ENCODE data around the gene ACYP1.

The ACYP1 gene

DNA sequence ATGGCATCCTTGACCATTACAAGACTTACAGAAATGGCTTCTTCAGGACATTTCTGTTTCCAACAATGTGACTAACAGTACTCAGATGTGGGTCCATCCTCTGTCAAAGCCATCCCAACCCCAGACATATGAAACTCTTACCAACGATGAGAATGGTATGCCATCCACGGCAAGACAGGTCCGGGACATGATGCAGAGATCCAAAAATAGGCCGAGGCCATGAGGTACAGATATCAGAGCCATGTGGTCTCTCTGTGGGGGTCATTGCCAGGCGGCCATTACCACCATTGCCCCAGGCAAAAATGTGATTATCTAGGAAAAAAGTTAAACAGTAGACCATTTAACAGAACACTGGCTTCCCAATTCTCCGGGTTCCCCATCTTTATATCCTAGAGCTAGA is 33.1 kb upstream of the ACYP1 start:
- Histone ChIP-seq H4K20me1 (ENCODE audit: insufficient read depth, low read length, poor library complexity, severe bottlenecking) (no peaks in the 10 kb centered on the region), H3F3A (ENCODE audit: low read depth) (no peaks in the 10 kb centered on the region), H3K4me1 (ENCODE audit: insufficient read depth, low read length, poor library complexity, severe bottlenecking) (no peaks in the 10 kb centered on the region), H3K79me2 (ENCODE audit: insufficient read depth, low read length) (no peaks in the 10 kb centered on the region), H3K9me2 (replicated peaks; ENCODE audit: low read depth, low read length) (no peaks in the 10 kb centered on the region), H3K27me3 (ENCODE audit: insufficient read depth, low read length, poor library complexity, severe bottlenecking) (no peaks in the 10 kb centered on the region), H3K9ac (ENCODE audit: low read depth, low read length, poor library complexity, severe bottlenecking) (no peak overlapping the region), H3K36me3 (ENCODE audit: insufficient read depth, low read length) (peaks cover 44% of the 10 kb centered on the region; the same call in 1 of the 2 replicates), H3K9me3 (ENCODE audit: insufficient read depth, low read depth, low read length) (no peaks in the 10 kb centered on the region), H3K4me2 (ENCODE audit: low read depth, low read length, poor library complexity, severe bottlenecking) (no peak overlapping the region), H2AFZ (ENCODE audit: low read length) (no peak overlapping the region), H3K4me3 (ENCODE audit: low read length, poor library complexity, severe bottlenecking) (no peak overlapping the region)
- TF ChIP-seq, protein P1, sequence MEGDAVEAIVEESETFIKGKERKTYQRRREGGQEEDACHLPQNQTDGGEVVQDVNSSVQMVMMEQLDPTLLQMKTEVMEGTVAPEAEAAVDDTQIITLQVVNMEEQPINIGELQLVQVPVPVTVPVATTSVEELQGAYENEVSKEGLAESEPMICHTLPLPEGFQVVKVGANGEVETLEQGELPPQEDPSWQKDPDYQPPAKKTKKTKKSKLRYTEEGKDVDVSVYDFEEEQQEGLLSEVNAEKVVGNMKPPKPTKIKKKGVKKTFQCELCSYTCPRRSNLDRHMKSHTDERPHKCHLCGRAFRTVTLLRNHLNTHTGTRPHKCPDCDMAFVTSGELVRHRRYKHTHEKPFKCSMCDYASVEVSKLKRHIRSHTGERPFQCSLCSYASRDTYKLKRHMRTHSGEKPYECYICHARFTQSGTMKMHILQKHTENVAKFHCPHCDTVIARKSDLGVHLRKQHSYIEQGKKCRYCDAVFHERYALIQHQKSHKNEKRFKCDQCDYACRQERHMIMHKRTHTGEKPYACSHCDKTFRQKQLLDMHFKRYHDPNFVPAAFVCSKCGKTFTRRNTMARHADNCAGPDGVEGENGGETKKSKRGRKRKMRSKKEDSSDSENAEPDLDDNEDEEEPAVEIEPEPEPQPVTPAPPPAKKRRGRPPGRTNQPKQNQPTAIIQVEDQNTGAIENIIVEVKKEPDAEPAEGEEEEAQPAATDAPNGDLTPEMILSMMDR (conservative IDR thresholded peaks at IDR 0.05; ENCODE audit: low read length) = no peak
- TF ChIP-seq EZH2phosphoT487 (IDR thresholded peaks at IDR 0.05; ENCODE audit: borderline replicate concordance) = no peak

- Histone ChIP-seq H3K9me3 (ENCODE audit: insufficient read depth, low read depth, low read length) (no peaks in the 10 kb centered on the region), H3K27me3 (ENCODE audit: insufficient read depth, low read length, poor library complexity, severe bottlenecking) (no peaks in the 10 kb centered on the region), H3K79me2 (ENCODE audit: insufficient read depth, low read length) (no peaks in the 10 kb centered on the region), H3K36me3 (ENCODE audit: insufficient read depth, low read length) (peaks cover 40% of the 10 kb centered on the region; the same call in 1 of the 2 replicates), H3F3A (ENCODE audit: low read depth) (no peaks in the 10 kb centered on the region), H3K4me1 (ENCODE audit: insufficient read depth, low read length, poor library complexity, severe bottlenecking) (no peaks in the 10 kb centered on the region), H2AFZ (ENCODE audit: low read length) (no peak overlapping the region), H3K4me2 (ENCODE audit: low read depth, low read length, poor library complexity, severe bottlenecking) (no peak overlapping the region), H4K20me1 (ENCODE audit: insufficient read depth, low read length, poor library complexity, severe bottlenecking) (no peaks in the 10 kb centered on the region), H3K9me2 (replicated peaks; ENCODE audit: low read depth, low read length) (no peaks in the 10 kb centered on the region), H3K9ac (ENCODE audit: low read depth, low read length, poor library complexity, severe bottlenecking) (no peak overlapping the region), H3K4me3 (ENCODE audit: low read length, poor library complexity, severe bottlenecking) (no peak overlapping the region)
- TF ChIP-seq, protein P1 (conservative IDR thresholded peaks at IDR 0.05; ENCODE audit: low read length) = no peak
- TF ChIP-seq EZH2phosphoT487 (IDR thresholded peaks at IDR 0.05; ENCODE audit: borderline replicate concordance) = no peak
These were observed 31.9 kb upstream of the ACYP1 start for GRCh38 chr14:75095690-75096089.

- Histone ChIP-seq H3K9ac (ENCODE audit: low read depth, low read length, poor library complexity, severe bottlenecking) (no peak overlapping the region), H3K4me1 (ENCODE audit: insufficient read depth, low read length, poor library complexity, severe bottlenecking) (no peaks in the 10 kb centered on the region), H3K79me2 (ENCODE audit: insufficient read depth, low read length) (no peaks in the 10 kb centered on the region), H3K4me2 (ENCODE audit: low read depth, low read length, poor library complexity, severe bottlenecking) (no peak overlapping the region), H4K20me1 (ENCODE audit: insufficient read depth, low read length, poor library complexity, severe bottlenecking) (no peaks in the 10 kb centered on the region), H3K9me3 (ENCODE audit: insufficient read depth, low read depth, low read length) (no peaks in the 10 kb centered on the region), H3F3A (ENCODE audit: low read depth) (no peaks in the 10 kb centered on the region), H3K4me3 (ENCODE audit: low read length, poor library complexity, severe bottlenecking) (no peak overlapping the region), H3K27me3 (ENCODE audit: insufficient read depth, low read length, poor library complexity, severe bottlenecking) (no peaks in the 10 kb centered on the region), H3K36me3 (ENCODE audit: insufficient read depth, low read length) (peaks cover 39% of the 10 kb centered on the region; the same call in 1 of the 2 replicates), H2AFZ (ENCODE audit: low read length) (no peak overlapping the region), H3K9me2 (replicated peaks; ENCODE audit: low read depth, low read length) (no peaks in the 10 kb centered on the region)
- TF ChIP-seq, protein P1 (conservative IDR thresholded peaks at IDR 0.05; ENCODE audit: low read length) = no peak
- no peak for TF ChIP-seq EZH2phosphoT487 (IDR thresholded peaks at IDR 0.05; ENCODE audit: borderline replicate concordance)
These were observed 31.1 kb upstream of the ACYP1 start for GRCh38 chr14:75094896-75095295.

Data from Loucy (cell line).